ENCODE results near the gene TBX15.
"Not testable (repeated sequence)": the region's sequence is repeated elsewhere in the genome, so short reads cannot be mapped to it uniquely, and the experiment has no call there.

The TBX15 gene

DNA sequence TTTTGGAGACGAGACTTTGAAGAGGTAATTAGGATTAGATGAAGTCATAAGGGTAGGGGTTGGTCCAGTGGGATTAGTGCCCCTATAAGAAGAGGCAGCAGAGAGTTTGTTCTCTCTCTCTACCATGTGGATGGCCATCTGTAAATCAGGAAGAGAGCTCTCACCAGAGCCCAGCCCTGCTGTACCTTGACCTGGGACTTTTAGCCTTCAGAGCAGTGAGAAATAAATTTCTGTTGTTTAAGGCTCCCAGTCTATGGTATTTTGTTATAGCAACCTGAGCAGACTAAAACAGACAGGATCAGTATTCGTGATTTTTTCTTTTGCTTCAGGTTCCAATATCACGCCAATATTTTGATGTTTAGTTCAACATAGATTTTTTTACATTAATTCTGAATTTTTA is 30.0 kb downstream of the TBX15 start:
- no peak for DNase-seq

DNA sequence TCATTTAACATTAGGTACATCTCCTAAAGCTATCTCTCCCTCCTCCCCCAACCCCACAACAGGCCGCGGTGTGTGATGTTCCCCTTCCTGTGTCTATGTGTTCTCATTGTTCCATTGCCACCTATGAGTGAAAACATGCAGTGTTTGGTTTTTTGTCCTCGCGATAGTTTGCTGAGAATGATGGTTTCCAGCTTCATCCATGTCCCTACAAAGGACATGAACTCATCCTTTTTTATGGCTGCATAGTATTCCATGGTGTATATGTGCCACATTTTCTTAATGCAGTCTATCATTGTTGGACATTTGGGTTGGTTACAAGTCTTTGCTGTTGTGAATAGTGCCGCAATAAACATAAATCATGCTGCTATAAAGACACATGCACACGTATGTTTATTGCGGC is 30.6 kb downstream of the TBX15 start:
- DNase-seq = not testable (repeated sequence)

DNA sequence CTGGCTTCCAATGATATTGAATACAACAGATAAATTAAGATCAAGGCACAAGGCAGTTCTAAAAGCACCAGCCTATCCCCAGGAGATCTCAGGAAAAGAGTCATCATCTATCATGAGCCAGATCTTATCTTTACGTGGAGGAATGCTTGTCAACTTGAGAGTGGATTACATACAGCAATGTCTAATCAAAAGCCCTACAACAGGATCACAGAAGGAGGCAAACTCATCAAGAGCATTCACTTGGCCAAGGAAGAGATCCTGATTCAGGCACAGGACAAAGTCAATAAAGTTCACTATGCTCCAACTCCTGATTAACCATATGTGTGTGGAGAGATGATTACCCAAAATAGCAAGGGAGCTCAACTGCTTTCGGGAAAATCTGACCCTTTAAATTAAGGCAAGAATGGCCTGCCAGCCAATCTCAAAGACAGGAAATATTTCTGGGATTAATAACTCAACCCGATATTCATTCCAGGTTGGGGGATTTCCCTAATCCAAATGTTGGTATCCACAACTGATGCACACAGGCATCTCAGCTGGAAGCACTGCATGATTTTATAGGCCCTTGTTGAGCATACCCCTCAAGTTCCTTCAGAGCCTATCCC is 33.7 kb downstream of the TBX15 start:
- DNase-seq = no peak

DNA sequence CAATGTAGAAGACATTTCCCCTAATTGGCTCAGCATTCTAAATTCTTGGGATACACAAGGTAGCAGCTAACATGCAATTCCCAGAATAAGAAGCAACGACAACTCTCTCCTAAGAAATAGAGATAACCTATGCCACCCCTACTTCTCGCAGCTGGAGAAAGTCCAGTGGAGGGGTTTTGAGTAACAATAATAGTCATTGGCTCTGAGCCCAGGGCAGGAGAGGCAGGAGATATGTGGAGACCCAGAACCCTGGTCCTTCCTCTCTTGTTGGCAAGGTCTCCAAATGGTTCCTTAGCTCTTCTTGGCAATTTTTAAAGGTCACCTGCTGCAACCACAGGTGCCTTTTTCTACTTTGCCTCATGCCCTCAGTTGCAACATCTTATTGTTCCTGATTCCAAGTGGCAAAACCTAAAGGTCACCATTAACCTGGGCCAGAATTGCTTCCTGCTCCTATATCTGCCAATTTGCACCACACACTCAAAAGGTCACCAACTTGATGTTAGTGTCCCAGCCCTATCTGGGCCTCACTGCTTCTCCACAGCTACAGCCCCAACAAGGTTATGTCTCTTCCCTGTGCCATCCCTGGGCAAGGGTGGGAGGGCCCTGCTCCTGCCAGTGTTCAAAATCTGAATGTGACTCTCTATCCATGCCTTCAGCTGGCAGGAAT is 36.7 kb downstream of the TBX15 start:
- no peak for DNase-seq

DNA sequence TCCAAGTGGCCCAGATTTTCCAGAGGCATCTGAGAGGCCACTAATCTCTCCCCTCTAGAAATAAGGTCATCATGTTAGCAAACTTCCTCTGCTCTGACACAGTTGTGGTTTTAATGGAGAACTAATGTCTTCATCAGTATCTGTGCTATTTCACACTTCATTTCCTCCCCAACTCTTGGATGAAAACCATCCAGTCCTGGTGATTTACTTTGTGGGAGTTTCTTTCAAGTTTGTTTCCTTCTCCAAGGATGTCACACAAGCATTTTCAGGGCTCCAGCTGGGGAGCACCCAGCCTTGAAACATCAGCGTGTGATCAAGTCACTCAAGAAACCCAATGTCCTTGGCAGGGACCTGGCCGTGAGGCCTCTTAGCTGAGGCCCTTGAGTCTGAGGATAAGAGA is 38.8 kb downstream of the TBX15 start:
- DNase-seq = no peak

DNA sequence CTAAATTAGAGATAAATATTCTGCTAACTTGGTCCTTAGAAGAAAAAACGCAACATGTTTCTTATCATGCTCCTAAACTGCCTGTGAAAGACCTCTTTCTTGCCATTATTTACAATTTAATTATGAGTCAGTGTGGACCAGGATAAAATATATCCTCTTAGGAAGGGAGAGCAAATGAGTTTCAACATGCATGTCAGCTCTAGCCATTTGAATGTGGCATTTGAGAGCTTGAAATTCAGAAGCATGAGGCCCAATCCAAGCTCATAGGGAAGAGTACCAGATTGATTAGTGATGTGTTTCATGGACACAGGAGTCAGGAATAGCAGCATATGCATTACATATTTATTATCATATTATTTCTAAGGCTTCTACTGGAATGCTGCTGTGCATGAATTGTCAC is 39.3 kb downstream of the TBX15 start:
- DNase-seq = no peak

DNA sequence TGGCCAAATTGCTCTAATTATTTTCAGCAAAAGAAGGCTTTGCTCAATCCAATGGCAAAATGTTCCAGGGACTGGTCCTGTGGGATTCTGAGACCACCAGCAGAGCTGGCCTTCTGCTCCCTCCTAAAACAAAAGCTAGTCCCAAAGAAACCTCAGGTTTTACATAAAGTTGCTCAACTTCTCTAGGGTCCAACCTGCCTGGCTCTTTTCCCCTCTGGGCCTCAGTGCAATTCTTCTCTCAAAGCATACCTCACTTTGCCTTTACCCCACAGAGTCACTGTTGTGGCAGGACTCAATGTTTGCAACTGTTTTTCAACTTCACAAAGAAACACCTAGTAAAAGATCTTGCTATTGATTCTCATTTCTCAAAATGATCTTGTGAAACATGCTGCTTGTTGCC is 39.8 kb downstream of the TBX15 start:
- DNase-seq = no peak

DNA sequence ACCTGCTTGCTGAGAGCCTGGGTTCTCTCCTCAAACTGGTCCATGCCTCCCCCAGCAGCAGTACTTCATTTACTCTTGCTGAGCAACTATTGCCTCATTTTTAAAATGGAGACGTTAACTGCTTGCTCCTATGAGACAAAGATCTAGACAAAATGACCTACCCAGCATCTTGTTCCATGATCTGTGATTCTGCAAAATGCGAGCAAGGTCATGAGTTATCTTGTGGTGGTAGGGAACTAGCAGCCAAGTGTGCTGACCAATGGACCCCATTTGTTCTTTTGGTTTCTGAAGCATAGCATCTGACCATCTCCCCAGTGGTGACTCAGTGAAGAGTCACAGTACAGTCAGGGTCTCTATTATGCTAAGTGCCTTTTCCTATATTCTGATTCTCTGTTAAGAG is 40.4 kb downstream of the TBX15 start:
- DNase-seq = no peak

DNA sequence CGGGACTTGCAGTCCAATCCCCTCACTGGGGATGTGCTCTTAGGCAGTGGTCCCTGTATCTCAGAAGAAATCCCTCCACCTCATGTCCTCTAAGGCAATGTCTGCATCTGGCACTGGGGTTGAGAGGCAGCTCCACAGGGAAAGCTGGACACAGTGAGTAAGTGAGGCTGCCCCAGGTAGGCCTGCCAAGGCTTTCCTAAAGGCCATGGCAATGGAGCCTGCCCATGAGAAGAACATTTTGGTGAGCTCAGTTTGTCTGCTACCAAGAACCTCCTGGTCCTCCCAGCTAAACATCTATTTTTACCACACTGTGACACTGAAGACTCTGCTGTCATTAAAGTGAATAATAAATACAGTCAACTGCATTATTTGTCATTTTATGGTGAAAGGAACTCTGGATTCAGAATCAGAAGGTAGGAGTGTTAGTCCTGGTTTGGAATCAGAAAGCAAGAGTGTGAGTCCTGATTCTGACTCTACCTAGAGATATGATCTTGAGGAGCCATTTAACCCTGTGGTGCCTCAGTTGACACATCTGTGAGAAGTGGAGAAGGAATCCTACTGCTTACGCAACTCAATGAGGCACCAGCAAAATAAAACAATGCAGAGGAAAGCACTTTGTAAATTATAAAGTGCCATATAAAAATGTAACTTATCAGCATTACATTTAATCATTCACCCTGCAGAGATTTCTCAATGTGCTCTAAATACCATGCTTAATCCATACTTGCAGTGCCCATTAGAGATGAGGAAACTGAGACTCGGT is 41.0 kb downstream of the TBX15 start:
- DNase-seq = no peak

DNA sequence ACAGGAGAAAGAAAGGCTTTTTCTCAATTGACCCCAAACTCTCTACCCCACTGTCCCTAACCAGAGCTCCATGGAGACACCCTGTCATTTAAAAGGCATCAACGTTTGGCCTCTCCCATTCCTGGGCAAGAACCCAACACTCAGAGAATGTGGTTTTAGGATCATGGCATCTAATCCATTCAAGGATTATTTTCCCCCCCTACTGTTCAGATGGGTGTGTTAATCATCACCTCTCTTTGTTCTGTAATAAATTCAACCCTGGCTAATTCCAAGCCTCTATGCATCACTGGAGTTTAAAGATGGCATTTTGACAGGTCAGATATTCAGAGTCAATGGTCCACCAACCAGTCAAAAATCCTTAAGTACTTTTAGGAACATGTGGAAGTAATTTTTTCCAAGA is 42.7 kb downstream of the TBX15 start:
- no peak for DNase-seq

DNA sequence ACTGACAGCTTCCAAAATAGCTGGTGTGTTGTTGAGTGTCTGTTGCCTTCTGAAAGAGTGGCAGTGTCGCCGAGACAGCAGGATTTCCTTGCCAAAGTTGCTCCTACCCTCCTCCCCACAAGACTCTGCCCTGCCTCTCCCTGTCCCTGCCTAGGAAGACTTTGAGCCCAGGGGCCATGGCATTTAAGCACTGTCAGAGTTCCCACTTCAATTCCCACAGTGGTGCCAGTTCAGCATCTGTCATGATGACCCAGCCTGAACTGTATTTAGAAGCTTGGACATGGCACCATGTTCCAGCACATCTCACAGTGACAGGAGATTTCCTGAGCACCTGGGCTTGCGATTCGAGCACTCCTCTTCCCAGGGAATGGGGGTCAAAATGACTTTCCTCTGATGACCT is 43.6 kb downstream of the TBX15 start:
- DNase-seq = no peak

DNA sequence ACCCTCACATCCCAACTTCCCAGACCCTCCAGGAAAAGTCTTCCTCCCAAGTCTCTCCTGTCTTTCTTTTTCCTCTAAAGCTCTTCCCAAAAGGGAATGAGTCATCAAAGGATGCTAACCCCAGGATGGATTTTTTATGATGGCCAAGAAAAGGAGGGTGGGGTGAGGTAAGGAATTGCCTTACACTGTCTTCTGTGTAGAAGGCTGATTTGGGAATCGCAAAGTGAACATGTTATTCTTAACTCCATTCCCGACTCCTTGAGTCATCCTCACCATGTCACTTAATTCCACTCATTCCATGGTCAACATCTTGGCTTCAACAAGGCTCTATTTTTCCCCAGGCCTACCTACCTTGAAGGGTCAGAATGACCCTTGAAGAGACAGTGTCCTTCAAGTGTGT is 44.0 kb downstream of the TBX15 start:
- no peak for DNase-seq

DNA sequence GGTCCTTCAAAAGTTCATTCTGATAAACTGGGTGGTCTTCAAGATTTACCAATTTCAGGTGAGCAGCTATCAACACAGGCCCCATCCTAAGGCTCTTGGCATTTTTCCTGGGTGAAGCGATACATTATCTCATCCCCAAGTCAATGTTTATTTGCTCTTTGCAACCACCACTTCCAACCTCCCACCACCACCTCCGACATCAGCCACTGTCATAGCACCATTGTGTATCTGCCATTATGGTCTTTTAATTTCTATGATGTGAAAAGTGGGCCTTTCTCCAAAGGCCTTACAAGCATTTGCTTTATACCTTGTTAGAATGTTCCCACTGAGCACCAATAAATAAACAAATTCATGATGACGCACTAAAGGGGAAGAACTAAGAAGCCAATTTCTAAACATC is 47.2 kb downstream of the TBX15 start:
- DNase-seq = no peak

DNA sequence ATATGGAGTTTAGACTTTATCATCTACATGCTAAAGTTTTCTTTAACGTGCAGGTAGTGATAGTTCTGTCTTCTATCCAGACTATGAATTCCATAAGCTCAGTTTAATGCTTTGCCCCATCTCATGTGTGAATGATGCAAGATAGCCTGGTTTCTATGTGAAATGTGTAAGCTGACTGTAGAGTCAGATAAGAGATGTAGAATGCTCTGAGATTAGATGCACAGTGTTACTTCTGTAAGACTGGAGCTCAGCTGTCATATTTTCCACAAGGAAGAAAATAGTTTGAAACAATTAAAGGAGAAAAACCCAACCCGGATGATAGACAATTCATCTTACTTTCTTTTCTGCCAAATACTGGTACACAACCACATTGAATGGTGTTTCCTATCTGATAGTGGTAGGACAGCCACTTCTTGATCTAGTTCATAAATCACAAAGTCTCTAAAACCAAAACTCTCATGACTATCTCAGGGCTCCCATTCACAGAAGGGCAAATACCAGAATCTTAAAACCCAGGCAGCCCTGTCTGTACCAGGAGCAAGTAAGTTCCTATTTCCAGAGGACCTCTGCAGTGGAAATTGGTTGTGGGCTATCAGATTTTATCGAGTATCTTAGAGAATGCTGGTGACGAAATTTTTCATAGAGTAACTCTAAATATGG is 50.6 kb downstream of the TBX15 start:
- no peak for DNase-seq

DNA sequence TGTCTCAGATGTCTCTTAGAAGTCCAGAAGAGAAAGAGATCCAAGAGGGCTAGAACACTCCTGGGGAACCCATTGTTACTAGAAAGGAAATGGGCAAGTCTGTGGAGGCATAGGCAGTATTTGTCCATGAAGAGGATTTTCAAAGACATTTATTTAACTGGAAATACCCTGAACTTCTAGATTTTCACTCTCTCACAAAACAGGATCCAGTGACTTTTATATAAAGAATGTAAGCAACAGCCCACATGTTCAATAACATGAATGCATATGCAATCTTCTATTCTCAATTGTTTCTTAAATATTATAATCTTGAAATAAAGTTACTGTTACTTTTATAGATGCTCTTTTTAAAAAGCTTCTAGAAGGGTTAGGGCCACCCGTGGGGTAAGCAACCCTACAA is 53.4 kb downstream of the TBX15 start:
- no peak for DNase-seq

DNA sequence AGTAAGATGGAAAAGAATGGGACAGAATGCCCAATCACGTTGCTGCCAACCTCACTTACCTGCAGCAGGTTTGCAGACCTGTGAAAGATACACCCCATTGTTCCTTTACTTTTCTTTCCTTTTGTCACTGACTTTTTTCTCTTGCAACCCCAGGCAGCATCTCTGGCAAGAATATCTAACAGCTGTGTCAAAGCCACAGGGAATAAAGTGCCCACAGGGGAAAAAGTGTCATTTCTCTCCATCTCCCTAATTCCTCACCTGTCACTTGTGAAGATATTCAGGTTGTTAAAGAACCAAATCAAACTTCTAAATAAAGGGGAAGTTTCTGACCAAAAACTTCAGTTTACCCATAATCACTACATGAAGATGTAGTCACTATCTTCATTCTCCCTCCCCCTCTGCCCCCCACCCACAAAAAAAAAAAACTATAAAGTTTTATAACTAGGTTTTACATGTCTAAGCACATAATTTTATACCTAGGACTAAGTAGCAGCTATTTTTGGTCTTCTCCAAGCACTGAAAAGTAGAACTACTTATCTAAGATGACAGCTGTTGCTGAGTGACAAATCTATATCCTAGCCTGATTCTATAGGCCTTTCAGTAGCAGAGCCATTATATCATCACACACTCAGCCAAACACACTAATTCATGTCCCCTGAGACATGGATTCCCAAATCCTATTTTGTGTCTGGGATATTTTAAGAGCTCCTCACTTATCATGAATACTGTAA is 54.9 kb downstream of the TBX15 start:
- DNase-seq = no peak

DNA sequence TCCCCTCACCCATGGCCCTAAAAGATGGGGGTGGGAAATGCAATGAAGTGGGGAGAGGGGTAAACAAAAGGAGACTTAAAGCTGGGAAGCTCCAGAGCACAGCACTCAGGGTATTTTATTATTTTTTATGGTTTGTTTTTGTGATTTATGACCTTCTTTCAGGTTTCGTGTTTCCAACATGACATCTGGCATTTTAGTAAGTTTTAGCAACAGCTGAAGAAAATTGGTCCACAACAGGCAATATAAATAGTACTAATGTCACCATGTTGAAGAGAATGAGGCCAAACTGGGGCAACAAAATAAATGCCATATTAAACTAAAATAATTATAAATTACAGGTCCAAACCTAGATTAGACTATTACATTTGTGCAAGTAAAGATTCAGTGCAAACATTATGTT is 56.3 kb downstream of the TBX15 start:
- DNase-seq = no peak

DNA sequence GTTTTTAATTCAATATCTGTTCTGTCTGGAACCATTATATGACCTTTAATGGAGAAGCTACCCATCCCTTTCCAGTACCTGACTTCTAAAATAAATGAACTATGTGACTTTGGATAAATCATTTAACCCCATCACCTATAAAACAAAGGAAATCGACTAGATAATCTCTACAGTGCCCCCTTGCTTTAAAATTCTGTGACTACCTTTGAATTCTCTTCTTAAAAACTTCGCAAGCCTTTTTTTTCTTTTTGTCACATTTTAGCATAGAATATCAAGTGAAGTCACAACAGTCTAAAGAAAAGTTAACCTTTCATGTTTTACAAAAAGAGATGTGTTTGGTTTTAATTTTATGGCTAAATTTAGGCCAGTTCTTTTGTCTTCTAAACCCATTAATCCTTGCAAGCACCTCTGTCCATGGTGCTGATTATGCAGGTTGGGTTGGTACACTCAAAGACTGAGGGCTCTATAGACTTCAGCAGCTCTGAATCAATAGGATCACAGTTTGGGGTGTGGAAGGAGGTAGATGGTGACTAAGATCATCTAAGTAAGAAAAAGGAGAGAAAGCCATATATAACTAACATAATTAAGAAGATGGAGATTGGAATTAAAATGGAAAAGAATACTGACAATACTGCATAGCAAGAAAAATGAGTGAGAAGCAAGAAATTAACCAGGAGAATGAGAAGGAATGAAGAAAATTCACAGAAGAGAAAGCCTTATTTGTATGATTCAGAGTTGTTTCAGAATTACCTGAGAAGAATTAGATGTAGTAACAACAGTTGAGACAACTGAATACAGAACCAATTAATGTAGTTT is 59.2 kb downstream of the TBX15 start:
- DNase-seq = no peak

DNA sequence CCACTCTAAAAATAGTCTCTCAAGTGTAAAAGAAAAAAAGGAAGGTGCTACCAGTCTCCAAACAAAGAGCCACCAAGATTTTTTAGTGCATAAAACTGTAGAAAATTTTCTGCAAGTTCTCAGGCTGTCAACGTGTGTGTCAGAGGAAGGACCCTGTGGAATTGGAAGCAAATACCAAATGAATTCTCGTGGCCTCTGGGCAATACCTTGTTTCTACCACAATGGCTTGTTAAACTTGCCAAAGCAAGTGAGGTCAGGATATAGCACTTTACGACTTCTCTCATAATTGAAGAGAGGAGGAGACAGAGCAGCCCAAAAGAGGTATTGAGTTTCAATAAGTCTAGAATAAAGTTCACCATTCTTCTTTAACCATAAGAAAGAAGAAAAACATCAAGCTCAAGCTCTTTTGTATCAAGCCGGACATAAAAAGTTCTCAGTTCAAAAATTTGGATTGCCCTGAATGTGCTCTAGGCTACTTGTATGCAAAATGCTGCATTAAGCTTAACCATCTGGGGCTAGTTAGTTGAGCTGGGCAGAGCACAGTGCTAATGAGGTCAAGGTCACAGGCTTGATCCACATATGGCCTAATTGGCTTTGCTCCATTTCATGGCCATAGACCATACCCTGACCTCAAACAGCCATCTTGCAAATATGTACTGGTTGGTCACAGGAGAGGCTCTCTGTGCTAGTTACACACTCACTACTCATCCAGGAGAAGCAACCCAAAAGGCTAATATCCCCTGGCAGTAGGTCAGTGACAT is 60.5 kb downstream of the TBX15 start:
- no peak for DNase-seq

DNA sequence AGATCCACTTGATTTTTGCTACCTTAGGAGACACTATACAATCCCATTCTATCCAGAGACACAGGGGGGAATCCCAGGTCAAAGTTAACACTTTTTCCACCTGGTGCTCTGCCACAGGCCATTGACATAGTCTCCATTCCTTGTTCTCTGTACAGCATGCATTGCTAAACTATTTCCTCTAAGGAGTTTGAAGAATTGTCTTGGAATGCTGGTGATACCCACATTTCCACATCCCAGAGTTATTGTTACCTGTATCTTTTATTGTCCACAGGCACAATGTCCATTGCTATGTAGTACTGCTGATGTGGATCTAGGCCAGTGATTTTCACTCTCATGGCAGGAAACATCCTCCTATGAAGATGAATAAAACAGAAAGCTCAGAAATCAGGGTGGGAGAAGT is 61.9 kb downstream of the TBX15 start:
- no peak for DNase-seq

DNA sequence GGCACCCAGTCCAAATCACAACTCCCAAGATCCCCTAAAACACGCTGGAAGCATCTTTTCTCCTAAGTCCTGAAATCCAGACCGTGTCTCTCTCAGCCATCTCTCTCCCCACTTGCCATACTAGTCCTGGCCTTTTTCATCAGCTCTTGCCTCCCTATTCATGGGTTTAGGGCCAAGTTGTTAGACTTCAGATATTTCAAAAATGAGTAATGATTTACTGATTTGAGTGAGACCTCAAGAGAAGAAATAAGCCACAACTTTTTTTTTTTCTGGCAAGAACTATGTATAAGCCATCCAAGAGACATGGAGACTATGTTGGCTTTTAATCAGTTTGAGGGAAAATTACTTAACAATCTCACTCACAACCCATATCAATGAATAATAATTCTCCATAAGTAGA is 62.5 kb downstream of the TBX15 start:
- no peak for DNase-seq

DNA sequence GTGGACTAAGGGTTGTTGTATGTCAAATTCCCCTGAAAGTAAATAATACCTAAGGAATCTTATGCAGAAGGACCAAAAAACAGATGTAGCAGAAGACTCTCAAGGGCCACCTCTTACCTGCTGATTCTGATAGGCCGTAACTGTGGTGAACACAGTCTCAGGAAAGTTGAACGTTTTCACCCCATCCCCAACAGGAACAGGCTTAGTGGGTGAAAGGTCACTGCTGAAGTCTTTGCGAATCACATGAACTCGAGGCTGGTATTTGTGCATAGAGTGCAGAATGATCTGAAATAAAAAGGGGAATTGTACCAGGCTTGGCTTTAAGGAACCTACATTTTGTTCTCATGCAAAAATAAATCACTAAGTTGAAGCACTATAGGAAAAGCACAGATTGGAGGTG is 64.8 kb downstream of the TBX15 start:
- DNase-seq = no peak
